B cell (primary cell): ENCODE measurements around the gene ZNF521. TPM values are rescaled to one million over a fixed set of nuclear protein-coding genes. Genes with fewer than 3 reads are reported as not detected.

Experiments used
- ATAC-seq: fragments of 200-7000 bp; cut with Tn5 transposase; one replicate; pipeline ENCODE4 v1.10.0; 2021; ENCODE audit warnings: low read depth, mild to moderate bottlenecking, moderate number of reproducible peaks, moderate library complexity
- CTCF ChIA-PET: fragments of 350-600 bp; sonication (Branson Sonifier 250); formaldehyde crosslinking; loops from one replicate; lab custom pipeline; 2021; ENCODE audit warnings: antibody characterized with exemption, inconsistent platforms; lab: Charles Lee
- POLR2A ChIA-PET: fragments of 350-600 bp; sonication (Branson Sonifier 250); formaldehyde crosslinking; loops from one replicate; lab custom pipeline; 2021; ENCODE audit warnings: antibody characterized with exemption; lab: Charles Lee
- DNase-seq: peaks from one replicate; pipeline ENCODE4 v3.0.0; 2013
- H2AFZ ChIP-seq: 2 replicates; pipeline ENCODE4 v1.6.1; 2012; ENCODE audit warnings: mild to moderate bottlenecking, low read depth, low read length; ENCODE audit not compliant: insufficient read depth, poor library complexity, severe bottlenecking
- H3K27ac ChIP-seq, 2 donors: 1 replicate in 1 of 2; 2 replicates in 1 of 2; pipeline ENCODE4 v1.5.1; 2012 to 2013; ENCODE audit warnings: low read length in 2 of 2, mild to moderate bottlenecking in 2 of 2, moderate library complexity in 1 of 2
- H3K27me3 ChIP-seq, 4 experiments: fragments of 200-600 bp in 1 of 4; sonication (generic) in 1 of 4; replicated peaks in 1 of 4; 1 replicate in 2 of 4; 2 replicates in 2 of 4; pipeline versions ENCODE4 v1.6.1 to v1.7.0; 2013 to 2016; ENCODE audit warnings: low read length in 3 of 4, mild to moderate bottlenecking in 2 of 4, mixed read lengths in 1 of 4, moderate library complexity in 1 of 4; ENCODE audit not compliant: insufficient read depth in 4 of 4, control insufficient read depth in 3 of 4; ENCODE audit errors: control extremely low read depth in 1 of 4
- H3K36me3 ChIP-seq, 2 experiments: replicated peaks in 1 of 2; 1 replicate in 1 of 2; 2 replicates in 1 of 2; pipeline versions ENCODE4 v1.6.1 to v1.7.1; 2013; ENCODE audit warnings: low read length in 1 of 2; ENCODE audit not compliant: insufficient read depth in 2 of 2, control insufficient read depth in 1 of 2; ENCODE audit errors: control extremely low read depth in 1 of 2, extremely low read depth in 1 of 2
- H3K4me1 ChIP-seq, 2 donors: fragments of 200-600 bp in 1 of 2; sonication (generic) in 1 of 2; 1 replicate in 1 of 2; 2 replicates in 1 of 2; pipeline versions ENCODE4 v1.5.1 to v1.6.1; 2013 to 2017; ENCODE audit warnings: low read length in 2 of 2; ENCODE audit not compliant: control insufficient read depth in 2 of 2, insufficient read depth in 2 of 2
- H3K4me2 ChIP-seq: replicated peaks from 2 replicates; pipeline ENCODE3; 2012; ENCODE audit warnings: mild to moderate bottlenecking, low read depth, low read length; ENCODE audit not compliant: poor library complexity, severe bottlenecking
- H3K4me3 ChIP-seq, 5 experiments: fragments of 200-600 bp in 1 of 5; sonication (generic) in 1 of 5; 1 replicate in 3 of 5; 2 replicates in 2 of 5; pipeline versions ENCODE4 v1.5.1 to v1.7.0; 2011 to 2016; ENCODE audit warnings: low read length in 4 of 5, mild to moderate bottlenecking in 4 of 5, low read depth in 2 of 5, control low read depth in 1 of 5, moderate library complexity in 1 of 5; ENCODE audit not compliant: insufficient read depth in 1 of 5; ENCODE audit errors: control extremely low read depth in 1 of 5, extremely low read depth in 1 of 5
- H3K79me2 ChIP-seq: fragments of 200-600 bp; sonication (generic); one replicate; pipeline ENCODE4 v1.6.0; 2016; ENCODE audit warnings: low read length; ENCODE audit not compliant: control insufficient read depth, insufficient read depth
- H3K9ac ChIP-seq: fragments of 200-600 bp; sonication (generic); 2 replicates; pipeline ENCODE4 v1.6.1; 2017; ENCODE audit warnings: mild to moderate bottlenecking, low read length, moderate library complexity
- H3K9me3 ChIP-seq, 3 donors: one replicate each; pipeline versions ENCODE4 v1.6.1 to v1.7.1; 2013; ENCODE audit warnings: low read length in 2 of 3; ENCODE audit not compliant: control insufficient read depth in 2 of 3, insufficient read depth in 1 of 3; ENCODE audit errors: control extremely low read depth in 1 of 3
- H4K20me1 ChIP-seq: 2 replicates; pipeline ENCODE4 v1.6.0; 2012; ENCODE audit warnings: mild to moderate bottlenecking, low read length; ENCODE audit not compliant: insufficient read depth, control insufficient read depth, poor library complexity, severe bottlenecking
- H3K27ac Mint-ChIP-seq: one replicate; pipeline ENCODE4 v1.8.0; 2021; ENCODE audit warnings: mixed read lengths
- H3K27me3 Mint-ChIP-seq: one replicate; pipeline ENCODE4 v1.8.0; 2021; ENCODE audit warnings: mixed read lengths
- H3K4me1 Mint-ChIP-seq: one replicate; pipeline ENCODE4 v1.8.0; 2021; ENCODE audit warnings: mixed read lengths
- H3K4me3 Mint-ChIP-seq: one replicate; pipeline ENCODE4 v1.8.0; 2021; ENCODE audit warnings: mixed read lengths
- H3K9me3 Mint-ChIP-seq: one replicate; pipeline ENCODE4 v1.8.0; 2022; ENCODE audit warnings: mixed read lengths; ENCODE audit not compliant: insufficient read depth
- EZH2 ChIP-seq: IDR thresholded peaks from 2 replicates; pipeline ENCODE4 v1.6.1; 2012; ENCODE audit warnings: borderline replicate concordance, low read depth, mild to moderate bottlenecking, moderate library complexity, low read length; ENCODE audit not compliant: insufficient read depth, poor library complexity, severe bottlenecking
- WGBS: methylation state at CpG from one replicate; pipeline ENCODE4 v1.1.5; 2013; ENCODE audit warnings: missing lambda C conversion rate; ENCODE audit not compliant: insufficient coverage; 5-methylcytosine and 5-hydroxymethylcytosine counted together
- intact Hi-C: fragments of 100-400 bp; cut with micrococcal nuclease; formaldehyde crosslinking; loops from one replicate; pipeline ENCODE4 v1.10.0; 2022
- polyA plus RNA-seq: library from polyadenylated mRNA; depleted of rRNA; stranded (reverse); fragments of >200 nt; gene quantifications from 2 replicates; pipeline ENCODE4 v1.2.3, GENCODE V29; 2012
- total RNA-seq, 2 donors: library from RNA; stranded (reverse); fragments of 120-200 nt in 1 of 2; gene quantifications; 1 replicate in 1 of 2; 2 replicates in 1 of 2; pipeline versions ENCODE4 v1.2.3 to v1.2.4, GENCODE V29; 2013 to 2022
- TF ChIP-seq, protein P1 (sequence below): fragments of 200-600 bp; IDR thresholded peaks from one replicate; pipeline ENCODE4 v1.8.0; 2022; ENCODE audit warnings: antibody characterized with exemption, mild to moderate bottlenecking

The ZNF521 gene
- total and polyA plus RNA-seq, 2 donors (not counting 1 experiment from before 2014, with no cell fraction given), result 0.04 to 9.0 TPM

DNA sequence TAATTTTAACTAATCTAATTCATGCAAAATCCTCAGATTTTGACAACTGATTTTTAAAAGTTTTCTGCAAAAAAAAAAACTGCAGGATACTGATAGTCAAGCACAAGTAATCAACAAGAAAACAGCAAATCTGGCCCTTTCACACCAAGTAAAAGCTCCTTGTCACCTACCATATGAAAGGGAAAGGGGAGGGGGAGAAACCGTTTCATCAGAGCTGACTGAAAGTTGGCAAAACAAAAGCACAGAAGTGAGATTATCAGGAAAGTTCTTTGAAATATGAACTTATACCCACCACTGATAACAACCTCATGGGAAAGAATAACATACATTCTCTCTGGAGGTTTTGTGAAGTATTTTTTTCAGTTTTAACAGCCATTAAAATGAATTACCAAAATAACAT lies 38.7 kb downstream of the ZNF521 start:
- Histone ChIP-seq H3K36me3 (no peaks in the 10 kb centered on the region), H2AFZ (no peak overlapping the region), H3K27ac (no peak overlapping the region), H3K9ac (no peak overlapping the region), H3K4me2 (no peak overlapping the region), H3K4me3 (no peak overlapping the region), H3K4me1 (no peaks in the 10 kb centered on the region), H3K79me2 (no peaks in the 10 kb centered on the region), H3K9me3 (no peaks in the 10 kb centered on the region), H3K27me3 (no peaks in the 10 kb centered on the region), H4K20me1 (no peaks in the 10 kb centered on the region)
- Mint-ChIP-seq H3K4me1 (no peaks in the 10 kb centered on the region), H3K4me3 (no peak overlapping the region), H3K27ac (no peak overlapping the region), H3K27me3 (peaks cover 3% of the 10 kb centered on the region), H3K9me3 (no peaks in the 10 kb centered on the region)
- no CpG with 5 or more reads among the region's 1 CpG for whole genome bisulfite sequencing
- no peak for DNase-seq
- intact Hi-C loops, result no loop called here
- POLR2A ChIA-PET, result no interaction called here
- ATAC-seq, result no peak
- TF ChIP-seq, protein P1, sequence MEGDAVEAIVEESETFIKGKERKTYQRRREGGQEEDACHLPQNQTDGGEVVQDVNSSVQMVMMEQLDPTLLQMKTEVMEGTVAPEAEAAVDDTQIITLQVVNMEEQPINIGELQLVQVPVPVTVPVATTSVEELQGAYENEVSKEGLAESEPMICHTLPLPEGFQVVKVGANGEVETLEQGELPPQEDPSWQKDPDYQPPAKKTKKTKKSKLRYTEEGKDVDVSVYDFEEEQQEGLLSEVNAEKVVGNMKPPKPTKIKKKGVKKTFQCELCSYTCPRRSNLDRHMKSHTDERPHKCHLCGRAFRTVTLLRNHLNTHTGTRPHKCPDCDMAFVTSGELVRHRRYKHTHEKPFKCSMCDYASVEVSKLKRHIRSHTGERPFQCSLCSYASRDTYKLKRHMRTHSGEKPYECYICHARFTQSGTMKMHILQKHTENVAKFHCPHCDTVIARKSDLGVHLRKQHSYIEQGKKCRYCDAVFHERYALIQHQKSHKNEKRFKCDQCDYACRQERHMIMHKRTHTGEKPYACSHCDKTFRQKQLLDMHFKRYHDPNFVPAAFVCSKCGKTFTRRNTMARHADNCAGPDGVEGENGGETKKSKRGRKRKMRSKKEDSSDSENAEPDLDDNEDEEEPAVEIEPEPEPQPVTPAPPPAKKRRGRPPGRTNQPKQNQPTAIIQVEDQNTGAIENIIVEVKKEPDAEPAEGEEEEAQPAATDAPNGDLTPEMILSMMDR, result no peak
- no peak for TF ChIP-seq EZH2
- CTCF ChIA-PET, result no interaction called here

DNA sequence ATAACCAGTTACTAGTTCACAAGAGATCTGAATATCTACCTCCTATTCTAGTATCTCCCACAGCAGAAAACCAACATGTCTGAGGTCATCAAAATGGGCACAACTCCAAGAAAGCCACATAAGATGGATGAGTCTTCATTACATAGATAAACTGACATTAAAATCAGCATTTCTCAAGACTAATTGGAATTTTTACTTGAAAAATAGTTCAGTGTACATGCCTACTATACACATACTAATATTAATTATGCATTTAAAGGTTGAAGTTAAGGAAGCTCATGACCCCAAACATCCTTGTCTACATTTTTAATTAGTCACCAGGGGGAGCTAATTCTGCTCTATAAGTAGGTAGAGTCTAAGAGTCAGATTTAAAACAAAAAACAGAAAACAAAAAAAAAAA lies 41.9 kb downstream of the ZNF521 start:
- Histone ChIP-seq H3K79me2 (no peaks in the 10 kb centered on the region), H2AFZ (no peak overlapping the region), H3K9ac (no peak overlapping the region), H3K27ac (no peak overlapping the region), H3K4me1 (no peaks in the 10 kb centered on the region), H3K27me3 (no peaks in the 10 kb centered on the region), H3K4me2 (no peak overlapping the region), H4K20me1 (no peaks in the 10 kb centered on the region), H3K4me3 (no peak overlapping the region), H3K36me3 (no peaks in the 10 kb centered on the region), H3K9me3 (no peaks in the 10 kb centered on the region)
- intact Hi-C loops, result loop anchor here (2.0 kb wide), 1 partner anchor 587 kb away; no protein-coding TSS in a partner anchor
- ChIA-PET CTCF (interaction anchor here (1.7 kb wide), 1 partner anchor 360 kb away, joined by 4 read pairs; no protein-coding TSS in a partner anchor), POLR2A (no interaction called here)
- no peak for DNase-seq
- no peak overlapping the region for H3K4me3 Mint-ChIP-seq
- H3K9me3 Mint-ChIP-seq, result no peaks in the 10 kb centered on the region
- peaks cover 5% of the 10 kb centered on the region for H3K27me3 Mint-ChIP-seq
- no peaks in the 10 kb centered on the region for H3K4me1 Mint-ChIP-seq
- no peak overlapping the region for H3K27ac Mint-ChIP-seq
- TF ChIP-seq, protein P1, result no peak
- no peak for TF ChIP-seq EZH2
- no peak for ATAC-seq
